Osteocyte (in vitro differentiated cells): ENCODE data around the gene B3GALT6. TPM values are rescaled to one million over a fixed set of nuclear protein-coding genes. Genes with fewer than 3 reads are reported as not detected.

Experiments
- DNase-seq: peaks from one replicate; pipeline ENCODE4 v3.0.0; 2021; ENCODE audit warnings: mixed read lengths; ENCODE audit not compliant: unreplicated experiment; ENCODE audit errors: extremely low spot score
- H3K27ac Mint-ChIP-seq: one replicate; pipeline ENCODE4 v1.8.0; 2021; ENCODE audit warnings: mild to moderate bottlenecking, mixed read lengths; ENCODE audit not compliant: unreplicated experiment
- H3K27me3 Mint-ChIP-seq: one replicate; pipeline ENCODE4 v1.8.0; 2021; ENCODE audit warnings: mixed read lengths; ENCODE audit not compliant: unreplicated experiment
- H3K36me3 Mint-ChIP-seq: one replicate; pipeline ENCODE4 v1.8.0; 2021; ENCODE audit warnings: mixed read lengths; ENCODE audit not compliant: unreplicated experiment
- H3K4me1 Mint-ChIP-seq: one replicate; pipeline ENCODE4 v1.8.0; 2021; ENCODE audit warnings: mixed read lengths; ENCODE audit not compliant: unreplicated experiment
- H3K4me3 Mint-ChIP-seq: one replicate; pipeline ENCODE4 v1.8.0; 2021; ENCODE audit warnings: mild to moderate bottlenecking, moderate library complexity, mixed read lengths; ENCODE audit not compliant: unreplicated experiment
- H3K9me3 Mint-ChIP-seq: one replicate; pipeline ENCODE4 v1.8.0; 2021; ENCODE audit warnings: mixed read lengths; ENCODE audit not compliant: unreplicated experiment
- total RNA-seq: library from RNA; stranded (reverse); gene quantifications from 2 replicates; pipeline ENCODE4 v1.2.1, GENCODE V29; 2021
- TF ChIP-seq, protein P1 (sequence below): fragments of 200-600 bp; sonication (generic); IDR thresholded peaks from 2 replicates; pipeline ENCODE4 v1.5.0; 2021; ENCODE audit warnings: antibody characterized with exemption, mild to moderate bottlenecking, moderate library complexity

Gene B3GALT6
- total RNA-seq, 1 donor from 2014 or later = 38.6 TPM

DNA sequence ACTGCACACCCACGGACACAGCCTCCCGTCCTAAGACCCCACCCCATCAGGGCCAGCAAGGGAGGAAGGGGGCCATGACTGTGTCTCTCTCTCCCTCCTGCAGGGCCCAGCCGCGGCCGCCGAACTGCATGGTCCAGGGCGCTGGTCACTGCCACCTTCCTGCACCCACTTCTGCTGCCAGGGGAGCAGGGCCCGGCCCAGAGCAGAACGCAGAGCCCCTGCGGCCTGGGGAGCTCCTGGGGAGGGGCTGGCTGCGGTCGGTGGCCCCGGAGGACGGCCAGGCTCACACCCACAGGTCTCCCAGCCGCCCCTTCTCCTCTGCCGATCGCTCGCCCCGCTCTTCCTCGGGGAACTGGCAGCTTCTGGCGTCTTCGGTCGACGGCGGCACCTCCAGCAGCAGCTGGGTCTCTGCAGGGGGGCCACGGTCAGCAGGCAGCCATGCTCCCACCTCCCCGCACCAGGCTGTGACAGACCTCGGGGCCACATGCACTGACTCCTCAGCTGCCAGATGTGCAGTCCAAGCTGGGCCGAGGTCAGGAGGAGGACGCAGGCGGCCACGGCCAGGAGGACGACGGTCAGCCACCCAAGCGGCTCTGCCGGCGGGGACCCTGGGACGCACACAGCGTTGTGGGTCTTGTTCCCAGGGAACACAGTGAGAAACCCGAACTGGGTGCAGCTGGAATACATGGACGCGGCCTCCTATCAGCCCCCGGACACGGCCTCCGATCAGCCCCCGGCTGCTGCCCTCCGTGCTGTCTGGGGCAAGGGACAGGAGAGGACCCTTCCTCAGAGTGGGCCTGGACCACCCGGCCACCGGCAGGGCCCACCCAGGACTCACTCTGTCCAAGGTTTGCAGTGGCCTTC, 28.2 kb upstream of the B3GALT6 start:
- Mint-ChIP-seq H3K9me3 (no peaks in the 10 kb centered on the region), H3K4me3 (no peak overlapping the region), H3K4me1 (peaks cover 12% of the 10 kb centered on the region), H3K36me3 (no peaks in the 10 kb centered on the region), H3K27ac (no peak overlapping the region), H3K27me3 (no peaks in the 10 kb centered on the region)
- TF ChIP-seq, protein P1, sequence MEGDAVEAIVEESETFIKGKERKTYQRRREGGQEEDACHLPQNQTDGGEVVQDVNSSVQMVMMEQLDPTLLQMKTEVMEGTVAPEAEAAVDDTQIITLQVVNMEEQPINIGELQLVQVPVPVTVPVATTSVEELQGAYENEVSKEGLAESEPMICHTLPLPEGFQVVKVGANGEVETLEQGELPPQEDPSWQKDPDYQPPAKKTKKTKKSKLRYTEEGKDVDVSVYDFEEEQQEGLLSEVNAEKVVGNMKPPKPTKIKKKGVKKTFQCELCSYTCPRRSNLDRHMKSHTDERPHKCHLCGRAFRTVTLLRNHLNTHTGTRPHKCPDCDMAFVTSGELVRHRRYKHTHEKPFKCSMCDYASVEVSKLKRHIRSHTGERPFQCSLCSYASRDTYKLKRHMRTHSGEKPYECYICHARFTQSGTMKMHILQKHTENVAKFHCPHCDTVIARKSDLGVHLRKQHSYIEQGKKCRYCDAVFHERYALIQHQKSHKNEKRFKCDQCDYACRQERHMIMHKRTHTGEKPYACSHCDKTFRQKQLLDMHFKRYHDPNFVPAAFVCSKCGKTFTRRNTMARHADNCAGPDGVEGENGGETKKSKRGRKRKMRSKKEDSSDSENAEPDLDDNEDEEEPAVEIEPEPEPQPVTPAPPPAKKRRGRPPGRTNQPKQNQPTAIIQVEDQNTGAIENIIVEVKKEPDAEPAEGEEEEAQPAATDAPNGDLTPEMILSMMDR = no peak
- no peak for DNase-seq

DNA sequence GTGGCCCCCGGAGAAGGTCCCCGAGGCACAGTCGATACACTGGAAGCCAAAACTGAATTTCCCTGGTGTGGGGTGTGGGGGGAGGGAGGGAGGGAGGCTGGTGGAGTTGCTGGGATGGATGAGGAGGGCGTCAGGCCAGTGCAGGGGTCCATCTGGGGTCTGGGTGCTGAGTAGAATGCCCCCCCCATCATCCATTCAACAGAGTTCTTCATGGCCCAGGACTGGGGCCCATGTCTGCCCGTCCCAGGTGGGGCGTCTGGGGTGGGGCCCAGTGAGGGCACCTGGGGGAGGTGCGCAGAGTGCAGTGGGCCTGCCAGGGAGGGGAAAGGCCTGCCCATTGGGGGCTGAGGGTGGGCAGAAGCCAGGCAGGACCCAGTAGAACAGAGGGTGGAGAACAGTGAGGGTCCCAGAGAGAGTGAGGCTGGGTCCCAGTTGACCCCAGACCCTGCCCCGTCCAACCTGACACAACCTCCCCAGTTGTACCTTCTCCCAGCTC, 27.6 kb upstream of the B3GALT6 start:
- no peaks in the 10 kb centered on the region for H3K27me3 Mint-ChIP-seq
- H3K36me3 Mint-ChIP-seq = no peaks in the 10 kb centered on the region
- H3K4me3 Mint-ChIP-seq = no peak overlapping the region
- no peak for DNase-seq
- no peak overlapping the region for H3K27ac Mint-ChIP-seq
- no peaks in the 10 kb centered on the region for H3K9me3 Mint-ChIP-seq
- peaks cover 16% of the 10 kb centered on the region for H3K4me1 Mint-ChIP-seq
- TF ChIP-seq, protein P1 = no peak

DNA sequence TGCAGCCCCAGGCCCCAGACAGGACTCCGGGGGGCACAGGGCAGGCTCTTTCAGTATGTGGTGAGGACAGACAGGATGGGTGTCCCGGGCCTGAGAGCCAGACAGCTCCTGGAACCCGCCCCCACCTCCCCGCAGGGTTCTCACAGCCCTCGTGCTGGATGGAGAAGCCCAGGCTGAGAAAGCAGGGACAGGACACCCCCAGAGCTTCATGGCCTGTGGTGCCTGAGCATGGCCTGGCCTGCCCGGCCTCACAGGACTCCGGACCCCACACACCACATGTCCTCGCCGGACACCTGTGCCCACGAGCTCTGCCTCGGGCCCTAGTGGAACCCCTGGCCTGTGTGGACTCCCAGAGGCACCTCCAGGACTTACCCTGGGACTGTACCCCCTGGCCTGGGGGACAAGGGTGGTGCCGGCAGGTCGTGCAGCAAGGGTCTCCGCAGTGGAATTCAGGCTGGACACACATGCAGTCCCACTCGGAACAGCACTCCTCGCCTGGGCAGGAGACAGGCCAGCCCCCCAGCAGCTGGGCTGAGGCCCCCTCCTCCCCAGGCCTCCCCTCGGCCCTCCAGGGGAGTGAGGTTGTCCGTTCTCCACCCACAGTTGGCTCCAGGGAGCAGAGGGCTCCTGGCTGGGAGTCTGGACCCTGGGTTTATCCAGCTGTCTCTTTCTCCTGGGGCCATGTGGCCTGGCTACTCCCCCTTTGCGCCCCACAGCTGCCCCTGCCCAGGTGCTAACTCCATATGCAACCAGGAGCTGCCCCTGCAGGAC, 26.9 kb upstream of the B3GALT6 start:
- H3K27me3 Mint-ChIP-seq = no peaks in the 10 kb centered on the region
- TF ChIP-seq, protein P1 = no peak
- H3K9me3 Mint-ChIP-seq = no peaks in the 10 kb centered on the region
- DNase-seq = no peak
- no peaks in the 10 kb centered on the region for H3K36me3 Mint-ChIP-seq
- H3K27ac Mint-ChIP-seq = no peak overlapping the region
- H3K4me1 Mint-ChIP-seq = peaks cover 22% of the 10 kb centered on the region
- no peak overlapping the region for H3K4me3 Mint-ChIP-seq

DNA sequence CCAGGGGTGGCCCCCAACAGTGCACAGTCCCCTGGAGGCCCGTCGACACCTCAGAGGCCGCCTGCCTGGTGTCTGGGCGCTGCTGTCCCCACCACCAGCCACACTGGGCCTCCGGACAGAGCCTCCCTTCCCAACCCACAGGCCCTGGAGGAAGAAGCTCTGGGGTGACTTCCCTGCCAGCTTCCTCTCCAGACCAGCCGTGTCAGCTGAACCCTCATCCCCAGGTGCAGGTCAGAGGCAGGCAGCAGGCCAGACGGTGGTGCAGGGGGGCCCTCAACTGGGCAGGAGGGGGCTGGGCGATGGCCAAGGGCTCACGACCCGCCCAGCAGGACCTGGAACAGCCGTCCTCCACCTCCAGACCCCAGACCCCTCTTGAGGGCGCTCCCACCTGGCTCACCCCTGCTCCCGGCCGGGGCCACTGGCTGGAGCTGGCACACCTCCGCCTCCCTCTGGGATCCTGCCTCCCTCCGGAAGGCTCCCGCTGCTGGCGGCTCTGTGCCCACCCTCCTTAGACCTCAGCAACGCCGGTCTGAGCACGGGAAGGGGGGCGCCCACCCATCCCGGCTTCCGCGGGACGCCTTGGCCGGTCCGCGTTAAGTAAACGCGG, 26.2 kb upstream of the B3GALT6 start:
- TF ChIP-seq, protein P1 = no peak

More for the DNA sequence above, 26.2 kb upstream of the B3GALT6 start:
- Mint-ChIP-seq H3K27ac (no peak overlapping the region), H3K9me3 (no peaks in the 10 kb centered on the region), H3K4me3 (no peak overlapping the region), H3K4me1 (peaks cover 20% of the 10 kb centered on the region), H3K27me3 (no peaks in the 10 kb centered on the region), H3K36me3 (no peaks in the 10 kb centered on the region)
- DNase-seq = no peak
